Lower leg skin (tissue), 3 donors: ENCODE data around the gene VPREB3.

Experiments used
- CTCF ChIP-seq, 3 donors: fragments of 450-650 bp; IDR thresholded peaks; one replicate each; pipeline ENCODE4 v1.5.1; 2016; ENCODE audit warnings: antibody characterized with exemption in 3 of 3, mild to moderate bottlenecking in 3 of 3, moderate library complexity in 2 of 3
- POLR2A ChIP-seq, 2 donors: fragments of 450-650 bp; IDR thresholded peaks; one replicate each; pipeline ENCODE4 v1.6.1; 2016 to 2017; ENCODE audit warnings: antibody characterized with exemption in 2 of 2, mild to moderate bottlenecking in 1 of 2, moderate library complexity in 1 of 2

DNA sequence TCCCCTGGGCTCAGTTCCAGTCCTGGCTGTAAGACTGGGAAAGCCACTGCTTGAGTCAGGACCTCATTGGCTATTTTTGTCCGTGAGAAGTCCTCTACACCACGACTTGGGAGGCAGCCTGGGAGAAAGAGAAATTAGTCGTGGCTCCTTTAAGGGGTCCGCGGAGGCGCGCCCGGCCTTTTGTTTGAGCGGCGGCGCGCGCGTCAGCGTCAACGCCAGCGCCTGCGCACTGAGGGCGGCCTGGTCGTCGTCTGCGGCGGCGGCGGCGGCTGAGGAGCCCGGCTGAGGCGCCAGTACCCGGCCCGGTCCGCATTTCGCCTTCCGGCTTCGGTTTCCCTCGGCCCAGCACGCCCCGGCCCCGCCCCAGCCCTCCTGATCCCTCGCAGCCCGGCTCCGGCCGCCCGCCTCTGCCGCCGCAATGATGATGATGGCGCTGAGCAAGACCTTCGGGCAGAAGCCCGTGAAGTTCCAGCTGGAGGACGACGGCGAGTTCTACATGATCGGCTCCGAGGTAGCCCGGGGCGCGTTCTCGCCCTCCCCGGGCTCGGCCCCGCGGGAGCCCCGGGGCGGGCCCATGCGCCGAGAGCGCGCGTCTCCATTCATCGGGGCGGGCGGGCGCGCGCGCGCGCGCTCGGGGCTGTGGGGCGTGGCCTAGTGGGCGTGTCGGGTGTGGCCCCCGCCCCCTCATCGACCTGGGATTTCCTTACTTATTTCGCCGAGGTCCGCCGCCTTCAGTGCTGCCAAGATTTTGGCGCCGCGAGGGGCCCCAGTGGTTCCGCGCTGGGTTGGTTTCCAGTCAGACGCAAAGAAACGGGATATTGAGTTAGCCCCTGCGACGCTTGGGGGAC, 32.8 kb upstream of the VPREB3 start, which contains the start of gene SMARCB1:
- TF ChIP-seq CTCF (IDR thresholded peaks at IDR 0.05) (no peak), POLR2A (IDR thresholded peaks at IDR 0.05) (peak in 1 of 2 donors; percentile 14)
